Measurements from ENCODE around the gene SGF29.
A peak's percentile ranks its signal among the peaks of the same experiment; 100 is the strongest.
"Not testable (repeated sequence)": the region's sequence is repeated elsewhere in the genome, so short reads cannot be mapped to it uniquely, and the experiment has no call there.

The SGF29 gene

GRCh38 chr16:28615486-28616223, 61.9 kb downstream of the SGF29 start:
- H3K9ac ChIP-seq (ENCODE audit: low read depth, low read length); H3K27ac ChIP-seq (ENCODE audit: low read length); H2AFZ ChIP-seq (ENCODE audit: low read depth, low read length); H3K36me3 ChIP-seq (ENCODE audit: insufficient read depth, low read length); H3K4me3 ChIP-seq (ENCODE audit: low read depth in 1 of 2, low read length in 2 of 2); H4K20me1 ChIP-seq (ENCODE audit: insufficient read depth, low read length); H3K79me2 ChIP-seq (ENCODE audit: insufficient read depth, low read length); H3K9me3 ChIP-seq (ENCODE audit: insufficient read depth, low read length, severe bottlenecking); H3K4me1 ChIP-seq (ENCODE audit: insufficient read depth, low read length); H3K4me2 ChIP-seq (ENCODE audit: insufficient read depth, low read length); ATAC-seq (ENCODE audit: insufficient read depth, low read depth); H3K27me3 ChIP-seq (ENCODE audit: insufficient read depth, low read length, poor library complexity): not testable (repeated sequence)
- peak; percentile 36 for DNase-seq
- TF ChIP-seq CTCF (IDR thresholded peaks at IDR 0.05; ENCODE audit: borderline replicate concordance, extremely low read depth, low read length, poor library complexity, severe bottlenecking) = peak; percentile 53

GRCh38 chr16:28616224-28616577, 62.5 kb downstream of the SGF29 start:
- not testable (repeated sequence) for H3K4me3 ChIP-seq (ENCODE audit: low read depth in 1 of 2, low read length in 2 of 2); H3K4me1 ChIP-seq (ENCODE audit: insufficient read depth, low read length); H2AFZ ChIP-seq (ENCODE audit: low read depth, low read length); DNase-seq; H4K20me1 ChIP-seq (ENCODE audit: insufficient read depth, low read length); H3K27ac ChIP-seq (ENCODE audit: low read length); H3K4me2 ChIP-seq (ENCODE audit: insufficient read depth, low read length); ATAC-seq (ENCODE audit: insufficient read depth, low read depth); H3K27me3 ChIP-seq (ENCODE audit: insufficient read depth, low read length, poor library complexity); H3K9me3 ChIP-seq (ENCODE audit: insufficient read depth, low read length, severe bottlenecking); H3K36me3 ChIP-seq (ENCODE audit: insufficient read depth, low read length); H3K79me2 ChIP-seq (ENCODE audit: insufficient read depth, low read length); H3K9ac ChIP-seq (ENCODE audit: low read depth, low read length)

- H3K9ac ChIP-seq (ENCODE audit: low read depth, low read length) = no peak overlapping the region
- no peak for ATAC-seq (ENCODE audit: insufficient read depth, low read depth)
- no peaks in the 10 kb centered on the region for H3K79me2 ChIP-seq (ENCODE audit: insufficient read depth, low read length)
- no peak overlapping the region for H3K4me2 ChIP-seq (ENCODE audit: insufficient read depth, low read length)
- no peak overlapping the region for H2AFZ ChIP-seq (ENCODE audit: low read depth, low read length)
- H3K27ac ChIP-seq (ENCODE audit: low read length) = no peak overlapping the region
- no peaks in the 10 kb centered on the region for H3K4me1 ChIP-seq (ENCODE audit: insufficient read depth, low read length)
- no peak for DNase-seq
- H3K4me3 ChIP-seq (ENCODE audit: low read depth in 1 of 2, low read length in 2 of 2) = no peak overlapping the region
- H4K20me1 ChIP-seq (ENCODE audit: insufficient read depth, low read length) = no peaks in the 10 kb centered on the region
- no peaks in the 10 kb centered on the region for H3K27me3 ChIP-seq (ENCODE audit: insufficient read depth, low read length, poor library complexity)
- TF ChIP-seq CTCF (IDR thresholded peaks at IDR 0.05; ENCODE audit: borderline replicate concordance, extremely low read depth, low read length, poor library complexity, severe bottlenecking) (no peak), EZH2 (IDR thresholded peaks at IDR 0.05; ENCODE audit: borderline replicate concordance, low read depth, low read length, severe bottlenecking) (no peak)
- no peaks in the 10 kb centered on the region for H3K36me3 ChIP-seq (ENCODE audit: insufficient read depth, low read length)
- no peaks in the 10 kb centered on the region for H3K9me3 ChIP-seq (ENCODE audit: insufficient read depth, low read length, severe bottlenecking)
These were observed 62.9 kb downstream of the SGF29 start for GRCh38 chr16:28616636-28617035.

- TF ChIP-seq EZH2 (IDR thresholded peaks at IDR 0.05; ENCODE audit: borderline replicate concordance, low read depth, low read length, severe bottlenecking) = no peak
- no peak for DNase-seq
- no peak overlapping the region for H2AFZ ChIP-seq (ENCODE audit: low read depth, low read length)
- no peak overlapping the region for H3K4me2 ChIP-seq (ENCODE audit: insufficient read depth, low read length)
- no peak for ATAC-seq (ENCODE audit: insufficient read depth, low read depth)
- no peak overlapping the region for H3K27ac ChIP-seq (ENCODE audit: low read length)
- H3K36me3 ChIP-seq (ENCODE audit: insufficient read depth, low read length) = no peaks in the 10 kb centered on the region
- H3K4me1 ChIP-seq (ENCODE audit: insufficient read depth, low read length) = no peaks in the 10 kb centered on the region
- no peak overlapping the region for H3K9ac ChIP-seq (ENCODE audit: low read depth, low read length)
- H3K79me2 ChIP-seq (ENCODE audit: insufficient read depth, low read length) = no peaks in the 10 kb centered on the region
- H3K9me3 ChIP-seq (ENCODE audit: insufficient read depth, low read length, severe bottlenecking) = no peaks in the 10 kb centered on the region
- H3K4me3 ChIP-seq (ENCODE audit: low read depth in 1 of 2, low read length in 2 of 2) = no peak overlapping the region
- H4K20me1 ChIP-seq (ENCODE audit: insufficient read depth, low read length) = no peaks in the 10 kb centered on the region
- no peaks in the 10 kb centered on the region for H3K27me3 ChIP-seq (ENCODE audit: insufficient read depth, low read length, poor library complexity)
These were observed 64.2 kb downstream of the SGF29 start for GRCh38 chr16:28617874-28618273.

- not testable (repeated sequence) for H3K4me1 ChIP-seq (ENCODE audit: insufficient read depth, low read length); H3K27me3 ChIP-seq (ENCODE audit: insufficient read depth, low read length, poor library complexity); H3K27ac ChIP-seq (ENCODE audit: low read length); H3K9me3 ChIP-seq (ENCODE audit: insufficient read depth, low read length, severe bottlenecking); H3K4me3 ChIP-seq (ENCODE audit: low read depth in 1 of 2, low read length in 2 of 2); DNase-seq; H2AFZ ChIP-seq (ENCODE audit: low read depth, low read length); H3K9ac ChIP-seq (ENCODE audit: low read depth, low read length); H3K36me3 ChIP-seq (ENCODE audit: insufficient read depth, low read length); ATAC-seq (ENCODE audit: insufficient read depth, low read depth); H3K4me2 ChIP-seq (ENCODE audit: insufficient read depth, low read length); H4K20me1 ChIP-seq (ENCODE audit: insufficient read depth, low read length); H3K79me2 ChIP-seq (ENCODE audit: insufficient read depth, low read length)
These were observed 66.6 kb downstream of the SGF29 start for GRCh38 chr16:28620316-28620715.

Measured in DND-41 (cell line).